Osteoblast (primary cell): ENCODE results near the gene PRMT1. TPM values are rescaled to one million over a fixed set of nuclear protein-coding genes. Genes with fewer than 3 reads are reported as not detected.

Experiments
- DNase-seq: peaks from one replicate; pipeline ENCODE4 v3.0.0; 2011; ENCODE audit warnings: low spot score, mixed read lengths; ENCODE audit not compliant: insufficient read length; ENCODE audit errors: missing footprints
- H2AFZ ChIP-seq: 2 replicates; pipeline ENCODE4 v1.6.0; 2011; ENCODE audit warnings: mild to moderate bottlenecking, low read length
- H3K27ac ChIP-seq: 2 replicates; pipeline ENCODE4 v1.5.1; 2011; ENCODE audit warnings: mild to moderate bottlenecking, low read depth, low read length, moderate library complexity
- H3K27me3 ChIP-seq: 2 replicates; pipeline ENCODE4 v1.6.0; 2012; ENCODE audit warnings: mild to moderate bottlenecking, control low read depth, inconsistent platforms, low read length, moderate library complexity; ENCODE audit not compliant: insufficient read depth
- H3K36me3 ChIP-seq: 2 replicates; pipeline ENCODE4 v1.5.1; 2011; ENCODE audit warnings: mild to moderate bottlenecking, low read length, control low read depth, moderate library complexity; ENCODE audit not compliant: insufficient read depth
- H3K4me1 ChIP-seq: 2 replicates; pipeline ENCODE4 v1.5.1; 2011; ENCODE audit warnings: mild to moderate bottlenecking, low read length, control low read depth, moderate library complexity; ENCODE audit not compliant: insufficient read depth
- H3K4me2 ChIP-seq: 2 replicates; pipeline ENCODE4 v1.6.0; 2011; ENCODE audit warnings: mild to moderate bottlenecking, low read length; ENCODE audit not compliant: insufficient read depth
- H3K4me3 ChIP-seq: fragments of 200-600 bp; sonication (generic); 3 replicates; pipeline ENCODE4 v1.5.1; 2012; ENCODE audit warnings: mild to moderate bottlenecking, low read length, inconsistent platforms; ENCODE audit not compliant: insufficient read depth
- H3K79me2 ChIP-seq: 2 replicates; pipeline ENCODE4 v1.6.0; 2012; ENCODE audit warnings: mild to moderate bottlenecking, low read length, control low read depth, inconsistent platforms; ENCODE audit not compliant: insufficient read depth
- H3K9me3 ChIP-seq: 2 replicates; pipeline ENCODE4 v1.5.1; 2011; ENCODE audit warnings: low read depth, low read length, control low read depth
- H4K20me1 ChIP-seq: 2 replicates; pipeline ENCODE4 v1.6.0; 2012; ENCODE audit warnings: mild to moderate bottlenecking, low read length, control low read depth; ENCODE audit not compliant: insufficient read depth
- total RNA-seq: library from RNA; depleted of rRNA; stranded (reverse); fragments of >200 nt; gene quantifications from 2 replicates; pipeline ENCODE4 v1.2.3, GENCODE V29; 2012
- TF ChIP-seq, protein P1 (sequence below): IDR thresholded peaks from 2 replicates; pipeline ENCODE4 v1.5.1; 2011; ENCODE audit warnings: mild to moderate bottlenecking, low read depth, low read length, moderate library complexity; ENCODE audit errors: extremely low read depth

Gene PRMT1
- total RNA-seq, 1 donor, result 208 TPM

DNA sequence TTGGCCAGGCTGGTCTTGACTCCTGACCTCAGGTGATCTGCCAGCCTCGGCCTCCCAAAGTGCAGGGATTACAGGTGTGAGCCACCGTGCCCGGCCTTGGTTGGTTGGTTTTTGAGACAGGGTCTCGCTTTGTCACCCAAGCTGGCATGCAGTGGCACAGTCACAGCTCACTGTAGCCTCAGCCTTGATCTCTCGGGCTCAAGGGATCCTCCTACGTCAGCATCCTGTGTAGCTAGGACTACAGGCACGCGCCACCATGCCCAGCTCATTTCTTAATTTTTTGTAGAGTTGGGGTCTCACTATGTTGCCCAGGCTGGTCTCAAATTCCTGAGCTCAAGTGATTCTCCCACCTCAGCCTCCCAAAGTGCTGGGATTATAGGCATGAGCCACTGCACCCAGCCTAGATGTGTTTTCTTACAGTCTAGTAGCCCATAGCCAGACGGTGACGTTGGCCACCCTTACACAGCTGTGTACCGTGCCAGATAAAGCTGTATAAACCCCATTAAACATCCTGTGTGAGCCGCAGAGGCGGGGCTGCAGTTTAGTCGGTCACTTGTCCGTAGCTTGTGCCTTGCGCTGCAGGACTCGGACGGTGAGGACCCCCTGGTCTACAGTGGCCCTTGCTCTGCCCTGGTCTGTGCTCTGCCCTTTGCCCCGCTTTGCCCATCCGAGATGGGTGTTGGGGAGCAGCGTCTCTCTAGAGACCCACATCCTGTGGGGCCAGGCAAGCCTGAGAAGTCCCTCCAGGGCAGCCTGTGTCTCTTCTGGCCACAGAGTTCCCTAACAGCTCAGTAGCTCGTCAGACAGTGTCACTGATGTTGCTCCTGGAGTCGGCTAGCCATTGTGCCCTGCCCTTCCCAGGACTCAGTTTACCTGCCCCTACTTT lies 21.3 kb upstream of the PRMT1 start:
- H3K79me2 ChIP-seq, result peaks cover 19% of the 10 kb centered on the region
- H3K27ac ChIP-seq, result no peak overlapping the region
- H3K4me3 ChIP-seq, result no peak overlapping the region
- peaks cover 13% of the 10 kb centered on the region for H4K20me1 ChIP-seq
- H3K4me2 ChIP-seq, result no peak overlapping the region
- no peaks in the 10 kb centered on the region for H3K4me1 ChIP-seq
- H3K36me3 ChIP-seq, result peaks cover 65% of the 10 kb centered on the region
- H2AFZ ChIP-seq, result no peak overlapping the region
- TF ChIP-seq, protein P1, sequence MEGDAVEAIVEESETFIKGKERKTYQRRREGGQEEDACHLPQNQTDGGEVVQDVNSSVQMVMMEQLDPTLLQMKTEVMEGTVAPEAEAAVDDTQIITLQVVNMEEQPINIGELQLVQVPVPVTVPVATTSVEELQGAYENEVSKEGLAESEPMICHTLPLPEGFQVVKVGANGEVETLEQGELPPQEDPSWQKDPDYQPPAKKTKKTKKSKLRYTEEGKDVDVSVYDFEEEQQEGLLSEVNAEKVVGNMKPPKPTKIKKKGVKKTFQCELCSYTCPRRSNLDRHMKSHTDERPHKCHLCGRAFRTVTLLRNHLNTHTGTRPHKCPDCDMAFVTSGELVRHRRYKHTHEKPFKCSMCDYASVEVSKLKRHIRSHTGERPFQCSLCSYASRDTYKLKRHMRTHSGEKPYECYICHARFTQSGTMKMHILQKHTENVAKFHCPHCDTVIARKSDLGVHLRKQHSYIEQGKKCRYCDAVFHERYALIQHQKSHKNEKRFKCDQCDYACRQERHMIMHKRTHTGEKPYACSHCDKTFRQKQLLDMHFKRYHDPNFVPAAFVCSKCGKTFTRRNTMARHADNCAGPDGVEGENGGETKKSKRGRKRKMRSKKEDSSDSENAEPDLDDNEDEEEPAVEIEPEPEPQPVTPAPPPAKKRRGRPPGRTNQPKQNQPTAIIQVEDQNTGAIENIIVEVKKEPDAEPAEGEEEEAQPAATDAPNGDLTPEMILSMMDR, result no peak
- no peaks in the 10 kb centered on the region for H3K9me3 ChIP-seq
- no peak for DNase-seq
- H3K27me3 ChIP-seq, result no peaks in the 10 kb centered on the region

DNA sequence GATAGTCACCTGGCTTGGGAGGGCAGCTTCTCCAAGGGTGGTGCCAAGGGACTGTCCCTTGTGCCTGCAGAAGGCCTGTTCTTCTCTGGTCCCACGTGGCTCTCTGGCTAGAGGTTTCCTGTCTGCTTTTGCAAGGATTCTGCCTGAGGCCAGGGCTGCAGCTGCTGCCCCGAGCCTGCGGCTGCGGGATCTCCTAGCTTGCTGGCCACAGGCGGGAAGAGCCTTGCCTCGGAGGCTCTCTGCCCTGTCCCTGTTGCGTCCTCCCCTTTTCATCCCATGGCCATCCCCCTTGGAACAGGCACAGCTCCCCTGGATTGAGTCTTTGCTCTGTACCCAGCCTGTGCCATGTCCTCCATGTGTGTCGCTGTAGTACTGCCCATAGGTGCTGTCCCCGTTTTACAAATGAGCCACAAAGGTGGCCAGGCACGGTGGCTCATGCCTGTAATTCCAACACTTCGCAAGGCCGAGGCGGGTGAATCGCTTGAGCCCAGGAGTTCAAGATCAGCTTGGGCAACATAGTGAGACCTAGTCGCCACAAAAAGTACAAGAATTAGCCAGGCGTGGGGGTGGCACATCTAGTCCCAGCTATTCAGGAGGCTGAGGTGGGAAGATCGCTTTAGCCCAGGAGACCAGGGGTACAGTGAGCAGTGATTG lies 20.5 kb upstream of the PRMT1 start:
- peaks cover 71% of the 10 kb centered on the region for H3K36me3 ChIP-seq
- TF ChIP-seq, protein P1, result no peak
- no peak overlapping the region for H3K4me2 ChIP-seq
- H3K27ac ChIP-seq, result no peak overlapping the region
- no peaks in the 10 kb centered on the region for H3K4me1 ChIP-seq
- no peak for DNase-seq
- H3K9me3 ChIP-seq, result no peaks in the 10 kb centered on the region
- H4K20me1 ChIP-seq, result peaks cover 13% of the 10 kb centered on the region
- H2AFZ ChIP-seq, result no peak overlapping the region
- no peaks in the 10 kb centered on the region for H3K27me3 ChIP-seq
- peaks cover 19% of the 10 kb centered on the region for H3K79me2 ChIP-seq
- no peak overlapping the region for H3K4me3 ChIP-seq

DNA sequence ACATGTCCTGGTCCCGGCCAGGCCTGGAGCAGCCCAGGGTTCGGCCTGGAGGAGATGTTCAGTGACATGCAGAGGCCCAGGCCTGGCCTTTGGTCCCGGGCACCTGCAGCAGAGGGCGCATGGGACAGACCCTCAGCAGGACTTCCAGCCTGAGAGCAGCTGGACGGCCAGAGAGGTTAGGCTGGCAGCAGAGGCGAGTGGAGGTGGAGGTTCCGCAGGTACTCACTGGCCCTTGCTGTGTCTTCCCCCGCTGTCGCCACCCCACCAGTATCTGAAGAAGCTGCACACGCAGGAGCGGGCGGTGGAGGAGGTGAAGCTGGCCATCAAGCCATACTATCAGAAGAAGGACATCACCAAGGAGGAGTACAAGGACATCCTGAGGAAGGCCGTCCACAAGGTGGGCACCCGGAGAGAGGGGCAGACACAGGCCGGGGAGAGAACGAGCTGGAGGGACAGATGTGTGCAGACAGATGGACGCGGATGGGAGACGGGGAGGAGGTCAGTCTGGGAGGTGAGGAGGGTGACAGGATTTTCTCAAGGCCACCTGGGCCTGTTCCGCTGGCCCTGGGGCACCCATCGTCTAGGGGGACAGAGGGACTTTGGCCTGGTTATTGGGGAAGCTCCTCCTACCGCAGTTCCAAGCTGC lies 19.5 kb upstream of the PRMT1 start:
- Histone ChIP-seq H2AFZ (no peak overlapping the region), H4K20me1 (peaks cover 13% of the 10 kb centered on the region), H3K36me3 (peaks cover 75% of the 10 kb centered on the region)

More for the DNA sequence above, 19.5 kb upstream of the PRMT1 start:
- H3K27me3 ChIP-seq, result no peaks in the 10 kb centered on the region
- no peak for DNase-seq
- no peak overlapping the region for H3K27ac ChIP-seq
- H3K4me3 ChIP-seq, result no peak overlapping the region
- H3K9me3 ChIP-seq, result no peaks in the 10 kb centered on the region
- H3K4me1 ChIP-seq, result no peaks in the 10 kb centered on the region
- TF ChIP-seq, protein P1, result no peak
- H3K4me2 ChIP-seq, result no peak overlapping the region
- H3K79me2 ChIP-seq, result peaks cover 19% of the 10 kb centered on the region
